A673 (cell line): Measurements from ENCODE around the gene SMOC1. TPM values are rescaled to one million over a fixed set of nuclear protein-coding genes. Genes with fewer than 3 reads are reported as not detected.

Experiments used
- BruUV-seq: library from RNA; stranded (reverse); fragments of 400-500 nt; replicated peaks from 2 replicates; lab custom pipeline; 2021; lab: Mats Ljungman, UMichigan
- CTCF ChIA-PET: fragments of 300-600 bp; sonication (Branson Sonifier 250); formaldehyde crosslinking; loops from one replicate; lab custom pipeline; 2022; ENCODE audit warnings: antibody characterized with exemption; lab: Charles Lee
- POLR2A ChIA-PET: fragments of 300-600 bp; sonication (Branson Sonifier 250); formaldehyde crosslinking; loops from one replicate; lab custom pipeline; 2022; ENCODE audit warnings: antibody characterized with exemption; ENCODE audit not compliant: low non-redundant PET; lab: Charles Lee
- DNase-seq: peaks from one replicate; pipeline ENCODE4 v3.0.0-alpha.2; 2015; ENCODE audit warnings: low spot score
- H3K27ac ChIP-seq: fragments of 200-600 bp; sonication (generic); 2 replicates; pipeline ENCODE4 v1.5.1; 2016; ENCODE audit warnings: mixed run types, low read depth, mild to moderate bottlenecking, mixed read lengths, antibody characterized with exemption, low read length; ENCODE audit not compliant: poor library complexity, severe bottlenecking
- H3K27me3 ChIP-seq: fragments of 200-600 bp; sonication (generic); replicated peaks from 2 replicates; pipeline ENCODE4 v1.6.1; 2017; ENCODE audit warnings: mixed run types, low read depth, mild to moderate bottlenecking, mixed read lengths, antibody characterized with exemption, low read length; ENCODE audit not compliant: insufficient read depth, poor library complexity
- H3K36me3 ChIP-seq: fragments of 200-600 bp; sonication (generic); 2 replicates; pipeline ENCODE4 v1.6.1; 2016; ENCODE audit warnings: mixed run types, mild to moderate bottlenecking, mixed read lengths, antibody characterized with exemption, low read length; ENCODE audit not compliant: insufficient read depth, poor library complexity, severe bottlenecking
- H3K4me1 ChIP-seq: fragments of 200-600 bp; sonication (generic); 2 replicates; pipeline ENCODE4 v1.6.1; 2017; ENCODE audit warnings: mixed run types, mild to moderate bottlenecking, mixed read lengths, antibody characterized with exemption, low read length; ENCODE audit not compliant: insufficient read depth, poor library complexity, severe bottlenecking
- H3K4me3 ChIP-seq: fragments of 200-600 bp; sonication (generic); 2 replicates; pipeline ENCODE4 v1.5.1; 2016; ENCODE audit warnings: low read depth, mixed run types, mild to moderate bottlenecking, mixed read lengths, low read length; ENCODE audit not compliant: poor library complexity, severe bottlenecking
- H3K9me3 ChIP-seq: fragments of 200-600 bp; sonication (generic); 2 replicates; pipeline ENCODE4 v1.6.1; 2016; ENCODE audit warnings: mixed run types, low read depth, mild to moderate bottlenecking, mixed read lengths, antibody characterized with exemption, low read length; ENCODE audit not compliant: poor library complexity, severe bottlenecking
- CTCF ChIP-seq: fragments of 300-800, 200-600 bp; sonication (generic); conservative IDR thresholded peaks from 2 replicates; pipeline ENCODE4 v1.5.1; 2017; ENCODE audit warnings: low read depth, mild to moderate bottlenecking, antibody characterized with exemption, low read length, moderate library complexity, mixed read lengths
- EZH2 ChIP-seq: fragments of 200-600 bp; sonication (generic); IDR thresholded peaks from 2 replicates; pipeline ENCODE4 v1.6.1; 2017; ENCODE audit warnings: borderline replicate concordance, low read depth, mild to moderate bottlenecking, mixed read lengths, antibody characterized with exemption, low read length; ENCODE audit not compliant: poor library complexity, severe bottlenecking
- intact Hi-C: fragments of 100-400 bp; cut with micrococcal nuclease; formaldehyde crosslinking; loops from one replicate; pipeline ENCODE4 v1.10.0; 2022; ENCODE audit not compliant: unreplicated experiment
- total RNA-seq: library from RNA; stranded (reverse); gene quantifications from 2 replicates; pipeline ENCODE4 v1.2.3, GENCODE V29; 2021

Gene SMOC1
- total RNA-seq, 1 experiment from 2014 or later = not detected

DNA sequence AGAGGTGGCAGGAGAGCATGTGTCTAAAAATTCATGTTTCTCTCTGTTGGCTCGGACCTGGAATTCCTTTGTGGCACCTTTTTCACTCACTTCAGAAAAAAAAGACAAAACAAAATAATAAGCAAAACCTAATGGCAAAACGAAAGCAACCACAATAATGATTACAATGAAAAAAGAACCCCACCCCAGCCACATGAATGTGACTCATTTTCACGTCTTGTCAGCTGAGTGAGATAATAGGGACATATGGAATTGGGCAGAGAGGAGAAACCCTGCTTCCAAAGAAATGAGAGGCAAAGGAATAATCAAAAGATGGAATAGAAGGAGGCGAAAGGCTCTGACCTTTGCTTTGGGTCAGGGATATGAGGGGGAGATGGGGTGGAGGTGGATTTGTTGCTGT, 166.1 kb downstream of the SMOC1 start:
- TF ChIP-seq CTCF (no peak), EZH2 (no peak)
- BruUV-seq = no TSS peak
- Histone ChIP-seq H3K36me3 (no peaks in the 10 kb centered on the region), H3K27ac (no peak overlapping the region), H3K9me3 (no peaks in the 10 kb centered on the region), H3K4me3 (no peak overlapping the region), H3K27me3 (peaks cover 43% of the 10 kb centered on the region), H3K4me1 (no peaks in the 10 kb centered on the region)
- POLR2A ChIA-PET = no interaction called here
- CTCF ChIA-PET = no interaction called here
- intact Hi-C loops = no loop called here
- DNase-seq = no peak

DNA sequence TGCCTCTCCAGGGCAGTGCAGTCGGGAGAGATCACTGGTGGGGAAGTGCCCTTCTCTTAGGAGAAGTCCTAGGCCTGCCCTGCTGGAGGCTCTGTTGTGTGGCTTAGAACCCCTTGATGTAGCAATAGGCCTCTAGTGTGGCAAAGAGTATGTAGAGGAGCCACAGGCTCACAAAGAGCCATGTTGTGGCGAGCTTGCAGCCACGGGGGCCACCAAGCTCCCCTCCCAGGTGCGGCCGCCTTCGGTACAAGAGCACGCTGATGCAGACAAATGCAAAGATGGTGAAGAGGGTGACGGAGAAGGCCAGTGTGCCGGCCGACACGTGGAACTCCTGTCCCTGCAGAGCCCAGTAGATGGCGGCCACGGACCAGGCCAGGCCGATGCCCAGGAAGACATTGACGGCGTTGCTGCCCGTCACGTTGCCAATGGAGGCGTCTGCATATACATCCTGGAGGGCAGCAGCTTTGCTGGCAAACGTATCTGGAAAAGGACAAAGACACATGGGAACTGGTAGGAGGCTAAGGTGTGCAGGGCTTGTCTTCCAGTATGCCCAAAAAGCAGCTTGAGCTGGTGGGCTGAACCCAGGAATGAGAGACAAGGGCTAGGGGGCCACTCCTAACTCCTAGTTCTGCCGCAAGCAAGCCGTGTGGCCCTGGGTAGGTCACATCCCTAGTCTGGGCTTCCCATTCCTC, 166.8 kb downstream of the SMOC1 start:
- intact Hi-C loops = no loop called here
- ChIA-PET POLR2A (no interaction called here), CTCF (interaction anchor here (0.6 kb wide), 1 partner anchor 27 kb away, joined by 3 read pairs; no protein-coding TSS in a partner anchor)
- TF ChIP-seq EZH2 (no peak), CTCF (peak; percentile 77)
- no peaks in the 10 kb centered on the region for H3K36me3 ChIP-seq
- H3K27me3 ChIP-seq = peaks cover 43% of the 10 kb centered on the region
- H3K4me3 ChIP-seq = no peak overlapping the region
- no peak overlapping the region for H3K27ac ChIP-seq
- H3K4me1 ChIP-seq = no peaks in the 10 kb centered on the region
- DNase-seq = peak; percentile 71
- no TSS peak for BruUV-seq
- H3K9me3 ChIP-seq = no peaks in the 10 kb centered on the region

- no peaks in the 10 kb centered on the region for H3K36me3 ChIP-seq
- TF ChIP-seq CTCF (no peak), EZH2 (no peak)
- H3K4me1 ChIP-seq = no peaks in the 10 kb centered on the region
- H3K27ac ChIP-seq = no peak overlapping the region
- H3K9me3 ChIP-seq = no peaks in the 10 kb centered on the region
- intact Hi-C loops = no loop called here
- H3K4me3 ChIP-seq = no peak overlapping the region
- no TSS peak for BruUV-seq
- no peak for DNase-seq
- POLR2A ChIA-PET = no interaction called here
- CTCF ChIA-PET = no interaction called here
- H3K27me3 ChIP-seq = peaks cover 27% of the 10 kb centered on the region
These were observed 168.5 kb downstream of the SMOC1 start for GRCh38 chr14:70047598-70048312.
